Measurements from ENCODE around the gene NUMB.

- no peak for TF ChIP-seq CTCF (conservative IDR thresholded peaks at IDR 0.05 in 1 of 2, IDR thresholded peaks at IDR 0.05 in 1 of 2; ENCODE audit: low read depth in 1 of 2, low read length in 2 of 2)
- TF ChIP-seq EZH2 (IDR thresholded peaks at IDR 0.05; ENCODE audit: low read length, missing control alignments): no peak
These were observed 181.0 kb downstream of the NUMB start for GRCh38 chr14:73277376-73277775.
